Measurements from ENCODE around the gene NIPBL.
"Not testable (repeated sequence)": the region's sequence is repeated elsewhere in the genome, so short reads cannot be mapped to it uniquely, and the experiment has no call there.

Gene NIPBL

DNA sequence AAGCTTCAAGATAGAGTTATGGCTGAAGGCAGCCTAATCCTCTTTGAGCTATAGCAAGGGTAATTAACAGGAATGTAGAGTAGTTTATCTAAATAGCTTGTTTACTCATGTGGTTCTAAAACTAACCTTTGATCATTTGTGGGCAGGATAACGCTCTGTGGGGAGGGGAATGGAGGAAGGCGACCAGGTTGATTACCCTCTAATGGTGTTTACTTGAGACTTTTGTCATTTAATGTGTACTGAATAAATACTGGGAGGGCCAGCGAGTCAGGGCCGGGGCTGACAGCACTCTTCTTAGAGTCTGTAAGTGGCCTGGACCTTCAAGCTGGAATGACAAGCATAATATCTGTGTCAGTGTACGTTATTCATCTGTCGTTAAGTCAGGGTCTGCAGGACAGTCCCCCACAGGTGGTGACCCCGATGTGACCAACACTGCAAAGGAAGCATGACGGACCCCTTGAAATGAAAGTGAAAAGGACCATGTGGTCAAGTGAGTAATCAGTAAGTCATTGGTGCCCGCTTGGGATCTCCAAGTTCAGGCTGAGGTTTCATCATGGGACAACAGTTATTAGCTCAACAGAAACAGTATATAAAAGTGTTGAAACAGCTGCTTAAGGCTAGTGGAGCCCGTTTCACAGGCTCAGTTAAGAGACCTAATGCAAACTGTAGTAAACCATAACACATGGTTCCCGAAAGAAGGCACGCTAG lies 210.1 kb downstream of the NIPBL start:
- DNase-seq (ENCODE audit: low spot score) = no peak

DNA sequence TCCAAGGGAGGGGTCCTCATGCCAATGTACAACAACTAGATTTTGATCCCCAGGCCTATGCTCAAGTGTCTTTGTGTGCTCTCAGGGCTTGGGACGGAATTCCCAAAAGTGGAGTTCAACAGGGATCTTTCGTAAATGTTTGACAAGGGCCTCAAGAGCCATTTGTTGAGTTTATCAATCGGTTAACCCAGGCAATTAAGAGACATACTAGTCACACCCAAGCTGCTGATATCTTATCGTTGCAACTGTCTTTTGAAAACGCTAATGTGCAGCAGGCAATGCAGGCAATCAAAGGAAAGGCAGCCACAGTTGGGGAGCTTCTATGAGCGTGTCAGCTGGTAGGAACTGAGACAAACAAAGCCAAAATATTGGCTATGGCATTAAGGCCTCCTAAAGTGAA lies 211.4 kb downstream of the NIPBL start:
- no peak for DNase-seq (ENCODE audit: low spot score)

DNA sequence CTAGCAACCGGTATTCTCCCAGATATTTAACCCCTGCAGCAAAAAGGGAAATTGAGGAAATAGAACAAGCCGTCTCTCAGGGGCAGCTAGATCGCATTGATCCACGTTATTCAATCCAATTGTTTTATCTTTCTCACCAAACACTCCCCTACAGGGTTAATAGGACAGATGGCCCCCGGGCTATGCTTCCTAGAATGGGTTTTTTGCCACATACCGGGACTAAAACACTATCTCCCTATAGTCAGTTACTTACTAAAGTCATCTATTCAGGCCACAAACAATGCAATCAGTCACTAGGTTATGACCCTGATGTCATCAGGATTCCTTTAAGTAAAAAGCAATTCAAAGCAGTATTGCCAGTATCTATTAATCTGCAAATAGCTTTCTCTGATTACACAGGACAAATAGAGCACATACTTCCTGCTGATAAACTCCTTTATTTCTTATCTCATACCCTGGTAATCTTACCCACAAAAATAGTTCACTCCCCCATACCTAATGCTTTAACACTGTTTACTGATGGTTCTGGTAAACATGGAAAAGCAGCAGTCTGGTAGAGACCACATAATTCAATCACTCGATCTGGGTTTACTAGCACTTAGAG lies 213.7 kb downstream of the NIPBL start:
- no peak for DNase-seq (ENCODE audit: low spot score)

DNA sequence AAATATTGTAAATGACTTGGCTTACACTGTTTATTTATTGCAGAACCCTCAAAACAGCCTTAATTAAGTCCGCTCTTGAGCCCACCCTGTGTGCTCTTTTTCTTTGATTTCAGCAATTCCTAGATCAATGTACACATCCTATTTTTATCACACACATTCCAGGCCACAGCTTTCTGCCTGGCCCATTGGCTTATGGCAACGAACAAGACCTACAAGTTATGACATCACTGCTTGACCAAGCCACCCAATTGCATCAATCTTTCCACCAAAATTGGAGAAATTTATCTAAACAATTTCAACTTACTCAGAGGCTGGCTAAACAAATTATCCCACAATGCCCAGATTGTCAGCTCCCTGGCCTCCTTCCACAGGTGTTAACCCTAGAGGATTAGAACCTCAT lies 214.2 kb downstream of the NIPBL start:
- DNase-seq (ENCODE audit: low spot score) = no peak

DNA sequence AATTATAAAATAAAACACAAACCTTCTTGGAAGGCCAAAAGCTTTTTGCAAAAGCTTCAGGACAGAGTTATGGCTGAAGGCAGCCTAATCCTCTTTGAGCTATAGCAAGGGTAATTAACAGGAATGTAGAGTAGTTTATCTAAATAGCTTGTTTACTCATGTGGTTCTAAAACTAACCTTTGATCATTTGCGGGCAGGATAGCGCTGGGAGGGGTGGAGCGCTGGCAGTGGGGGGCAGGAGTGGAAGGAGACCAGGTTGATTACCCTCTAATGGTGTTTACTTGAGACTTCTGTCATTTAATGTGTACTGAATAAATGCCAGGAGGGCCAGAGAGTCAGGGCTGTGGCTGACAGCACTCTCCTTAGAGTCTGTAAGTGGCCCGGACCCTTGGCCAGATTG lies 217.2 kb downstream of the NIPBL start:
- not testable (repeated sequence) for DNase-seq (ENCODE audit: low spot score)

DNA sequence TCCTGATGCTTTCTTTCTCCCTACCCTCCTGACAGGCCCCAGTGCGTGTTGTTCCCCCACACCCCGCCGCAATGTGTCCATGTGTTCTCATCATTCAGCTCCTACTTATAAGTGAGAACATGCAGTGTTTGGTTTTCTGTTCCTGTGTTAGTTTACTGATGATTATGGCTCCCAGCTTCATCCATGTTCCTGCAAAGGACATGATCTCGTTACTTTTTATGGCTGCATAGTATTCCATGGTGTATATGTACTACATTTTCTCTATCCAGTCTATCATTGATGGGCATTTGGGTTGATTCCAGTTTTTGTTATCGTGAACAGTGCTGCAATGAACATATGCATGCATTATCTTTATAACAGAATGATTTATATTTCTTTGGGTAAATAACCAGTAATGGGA lies 222.7 kb downstream of the NIPBL start:
- DNase-seq (ENCODE audit: low spot score) = not testable (repeated sequence)

DNA sequence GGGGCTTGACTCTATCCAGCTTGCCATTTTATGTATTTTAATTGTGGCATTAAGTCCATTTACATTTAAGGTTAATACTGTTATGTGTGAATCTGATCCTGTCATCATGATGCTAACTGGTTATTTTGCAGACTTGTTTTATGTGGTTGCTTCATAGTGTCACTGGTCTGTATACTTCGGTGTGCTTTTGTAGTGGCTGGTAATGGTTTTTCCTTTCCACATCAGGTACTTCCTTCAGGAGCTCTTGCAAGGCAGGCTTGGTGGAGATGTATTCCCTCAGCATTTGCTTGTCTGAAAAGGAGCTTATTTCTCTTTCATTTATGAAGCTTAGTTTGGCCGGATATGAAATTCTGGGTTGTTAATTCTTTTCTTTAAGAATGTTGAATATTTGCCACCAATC lies 226.7 kb downstream of the NIPBL start:
- no peak for DNase-seq (ENCODE audit: low spot score)

DNA sequence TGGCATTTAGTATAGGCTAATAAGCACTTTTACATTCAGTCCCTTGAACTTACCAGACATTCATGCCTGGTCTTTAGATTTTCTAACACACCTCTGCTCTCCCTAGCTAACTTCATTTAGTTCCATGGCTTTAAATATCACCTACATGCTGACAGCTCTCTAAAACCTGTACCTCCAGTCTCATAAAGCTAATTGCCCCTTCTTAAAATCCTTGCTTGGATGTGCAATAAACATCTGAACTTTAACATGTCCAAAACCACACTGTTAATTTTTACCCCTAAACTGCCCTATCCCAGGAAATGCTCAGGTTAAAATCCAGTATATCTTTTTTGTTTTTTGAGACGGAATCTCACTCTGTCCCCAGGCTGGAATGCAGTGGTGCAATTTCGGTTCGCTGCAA lies 232.8 kb downstream of the NIPBL start:
- no peak for DNase-seq (ENCODE audit: low spot score)

DNA sequence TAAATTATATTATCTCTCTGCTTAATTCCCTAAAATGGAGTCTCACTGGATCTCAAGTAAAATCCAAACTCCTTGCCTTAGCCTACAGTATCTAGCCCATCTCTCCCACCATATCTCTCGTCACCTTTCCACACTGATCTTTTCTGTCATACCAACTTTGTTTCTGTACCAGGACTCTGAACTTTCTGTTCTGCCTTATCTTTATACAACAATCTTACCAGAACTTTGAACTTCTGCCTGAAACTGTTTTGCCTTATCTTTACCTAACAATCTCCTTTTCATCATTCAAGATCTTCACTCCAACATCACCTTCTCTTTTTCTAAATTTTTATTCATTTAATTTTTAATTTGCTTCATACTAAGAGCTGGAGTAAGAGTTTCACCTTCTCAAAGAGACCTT lies 233.6 kb downstream of the NIPBL start:
- no peak for DNase-seq (ENCODE audit: low spot score)

DNA sequence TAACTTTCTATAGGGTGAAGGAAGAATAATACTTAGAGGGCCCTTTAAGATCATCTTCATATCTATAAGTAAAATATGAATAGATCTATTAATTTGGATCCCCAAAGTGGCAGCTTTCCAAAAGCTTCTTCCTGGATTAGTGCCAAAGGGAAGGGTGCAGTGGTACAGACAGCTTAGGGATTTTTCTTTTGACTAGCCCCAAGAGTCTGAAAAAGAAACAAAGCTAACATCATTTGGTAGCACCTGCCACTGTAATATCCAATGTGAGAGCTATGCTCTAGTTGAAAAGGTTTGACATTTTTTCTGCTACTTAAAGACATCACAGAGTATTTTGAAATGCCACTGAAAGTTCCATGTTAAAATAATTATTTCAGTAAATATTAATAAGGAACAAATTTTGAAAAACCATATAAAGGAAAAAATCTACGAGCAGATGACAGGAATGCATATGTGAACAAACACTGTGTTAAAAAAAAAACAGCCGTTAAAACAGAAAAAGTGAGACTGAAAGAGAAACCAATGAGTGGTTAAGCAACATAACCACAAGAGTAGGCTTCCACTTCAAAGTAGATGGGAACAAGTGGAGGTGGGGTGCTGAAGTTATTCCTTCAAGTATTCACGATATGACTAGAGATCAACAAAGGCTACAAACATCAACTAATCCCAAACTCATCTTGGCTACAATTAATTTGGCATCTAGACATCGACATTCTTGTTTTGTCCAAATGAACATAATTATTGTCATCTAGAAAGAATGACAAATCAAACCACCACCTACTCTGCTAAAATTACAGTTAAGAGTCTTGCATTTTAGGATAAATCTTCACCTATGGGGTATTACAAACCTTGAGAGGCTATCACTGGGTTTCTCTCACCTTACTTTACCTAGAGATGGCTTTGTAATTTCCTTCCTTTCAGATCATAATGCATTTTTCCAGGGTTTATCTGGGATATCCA lies 235.1 kb downstream of the NIPBL start:
- DNase-seq (ENCODE audit: low spot score) = no peak

DNA sequence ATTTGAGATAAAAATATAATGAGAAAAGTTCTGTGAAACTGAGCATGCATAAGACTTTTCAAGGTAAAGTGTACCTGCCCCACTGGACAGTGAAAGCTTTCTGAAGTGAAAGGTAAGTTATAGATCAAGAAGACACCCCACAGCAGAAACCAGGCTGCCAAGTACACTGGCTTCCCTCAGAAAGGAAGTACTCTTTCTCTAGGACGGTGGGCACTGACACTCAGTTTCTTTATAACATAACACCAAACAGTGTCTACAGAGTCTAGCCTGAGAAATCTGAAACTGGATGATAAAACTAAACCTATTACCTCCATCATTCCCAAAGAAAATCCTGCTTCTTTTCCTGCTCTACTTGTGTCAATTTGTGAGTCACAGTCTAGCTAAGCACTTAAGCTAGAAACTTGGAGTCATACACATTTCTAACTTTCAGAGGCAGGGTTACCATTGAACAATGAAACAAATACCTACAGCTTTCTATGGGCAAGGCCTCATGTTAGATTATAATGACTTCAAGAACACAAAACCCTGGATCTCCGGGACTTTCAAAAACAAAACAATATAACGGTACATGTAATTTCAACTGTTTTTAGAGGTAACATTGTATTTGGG lies 235.9 kb downstream of the NIPBL start:
- no peak for DNase-seq (ENCODE audit: low spot score)
